Caco-2 (cell line): ENCODE data around the gene NPAS3. TPM values are rescaled to one million over a fixed set of nuclear protein-coding genes. Genes with fewer than 3 reads are reported as not detected.

Experiments
- BruUV-seq: library from RNA; stranded (reverse); fragments of 400-500 nt; replicated peaks from 2 replicates; lab custom pipeline; 2021; lab: Mats Ljungman, UMichigan
- CTCF ChIA-PET: fragments of 300-600 bp; sonication (Branson Sonifier 250); formaldehyde crosslinking; loops from one replicate; lab custom pipeline; 2022; ENCODE audit warnings: antibody characterized with exemption; lab: Charles Lee
- POLR2A ChIA-PET: fragments of 300-600 bp; sonication (Branson Sonifier 250); formaldehyde crosslinking; loops from one replicate; lab custom pipeline; 2022; ENCODE audit warnings: antibody characterized with exemption; lab: Charles Lee
- DNase-seq, 2 experiments: peaks; one replicate each; pipeline versions ENCODE4 v3.0.0 to v3.0.0-alpha.2; 2020 to 2022
- H3K27me3 ChIP-seq: replicated peaks from 2 replicates; pipeline ENCODE4 v1.6.0; 2011; ENCODE audit warnings: low read length; ENCODE audit not compliant: control insufficient read depth, insufficient read depth
- H3K36me3 ChIP-seq: 2 replicates; pipeline ENCODE4 v1.5.1; 2011; ENCODE audit warnings: low read length; ENCODE audit not compliant: control insufficient read depth, insufficient read depth
- H3K4me1 ChIP-seq: fragments of 250-450 bp; sonication (Bioruptor Pico); 2 replicates; pipeline ENCODE4 v1.5.1; 2020; ENCODE audit warnings: mild to moderate bottlenecking
- H3K4me3 ChIP-seq: 2 replicates; pipeline ENCODE4 v1.5.1; 2011; ENCODE audit warnings: low read depth, mild to moderate bottlenecking, control low read depth, low read length
- H3K9me3 ChIP-seq: fragments of 250-450 bp; sonication (Bioruptor Pico); 2 replicates; pipeline ENCODE4 v1.5.1; 2020; ENCODE audit warnings: mild to moderate bottlenecking, moderate library complexity
- H3K27ac Mint-ChIP-seq: one replicate; pipeline ENCODE4 v1.8.0; 2022; ENCODE audit warnings: mixed read lengths; ENCODE audit not compliant: unreplicated experiment
- H3K27me3 Mint-ChIP-seq: one replicate; pipeline ENCODE4 v1.8.0; 2022; ENCODE audit warnings: mixed read lengths; ENCODE audit not compliant: insufficient read depth, unreplicated experiment
- H3K36me3 Mint-ChIP-seq: one replicate; pipeline ENCODE4 v1.8.0; 2022; ENCODE audit warnings: mild to moderate bottlenecking, mixed read lengths; ENCODE audit not compliant: insufficient read depth, unreplicated experiment
- H3K4me1 Mint-ChIP-seq: one replicate; pipeline ENCODE4 v1.8.0; 2022; ENCODE audit warnings: low read depth, mixed read lengths; ENCODE audit not compliant: unreplicated experiment
- H3K4me3 Mint-ChIP-seq: one replicate; pipeline ENCODE4 v1.8.0; 2022; ENCODE audit warnings: mild to moderate bottlenecking, moderate library complexity, mixed read lengths; ENCODE audit not compliant: unreplicated experiment
- H3K9me3 Mint-ChIP-seq: one replicate; pipeline ENCODE4 v1.8.0; 2022; ENCODE audit warnings: mixed read lengths; ENCODE audit not compliant: unreplicated experiment
- intact Hi-C: fragments of 100-400 bp; cut with micrococcal nuclease; formaldehyde crosslinking; loops from one replicate; pipeline ENCODE4 v1.10.0; 2022; ENCODE audit not compliant: unreplicated experiment
- total RNA-seq: library from RNA; stranded (reverse); gene quantifications from 2 replicates; pipeline ENCODE4 v1.2.3, GENCODE V29; 2022
- TF ChIP-seq, protein P1 (sequence below), 2 experiments: fragments of 200-600 bp in 1 of 2; IDR thresholded peaks; 1 replicate in 1 of 2; 2 replicates in 1 of 2; pipeline versions ENCODE4 v1.5.1 to v1.8.0; 2011 to 2022; ENCODE audit warnings: antibody characterized with exemption in 1 of 2, control low read depth in 1 of 2, inconsistent platforms in 1 of 2, low read depth in 1 of 2, low read length in 1 of 2, mild to moderate bottlenecking in 1 of 2, moderate library complexity in 1 of 2; ENCODE audit not compliant: insufficient read depth in 1 of 2, severe bottlenecking in 1 of 2, unreplicated experiment in 1 of 2

Gene NPAS3
- total RNA-seq, 1 experiment from 2014 or later = not detected

DNA sequence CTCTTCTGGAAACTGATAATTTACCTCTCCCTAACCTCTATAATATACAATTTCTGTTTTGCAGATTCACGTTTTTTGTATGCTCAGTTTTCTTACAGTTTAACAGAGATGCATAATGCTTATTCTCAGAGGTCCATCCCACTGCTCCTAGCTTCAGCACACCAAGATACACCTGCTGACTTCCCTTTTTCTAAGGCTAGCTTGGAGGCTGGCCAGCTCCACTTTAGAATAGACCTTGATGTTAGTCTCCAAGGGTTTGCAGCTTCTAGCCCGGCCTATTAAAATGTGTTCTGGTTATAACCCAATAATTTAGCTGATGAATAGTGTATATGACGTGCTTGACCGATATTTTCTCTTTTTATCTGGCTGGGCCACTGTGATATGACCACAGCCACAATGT, 751.0 kb downstream of the NPAS3 start:
- TF ChIP-seq, protein P1, sequence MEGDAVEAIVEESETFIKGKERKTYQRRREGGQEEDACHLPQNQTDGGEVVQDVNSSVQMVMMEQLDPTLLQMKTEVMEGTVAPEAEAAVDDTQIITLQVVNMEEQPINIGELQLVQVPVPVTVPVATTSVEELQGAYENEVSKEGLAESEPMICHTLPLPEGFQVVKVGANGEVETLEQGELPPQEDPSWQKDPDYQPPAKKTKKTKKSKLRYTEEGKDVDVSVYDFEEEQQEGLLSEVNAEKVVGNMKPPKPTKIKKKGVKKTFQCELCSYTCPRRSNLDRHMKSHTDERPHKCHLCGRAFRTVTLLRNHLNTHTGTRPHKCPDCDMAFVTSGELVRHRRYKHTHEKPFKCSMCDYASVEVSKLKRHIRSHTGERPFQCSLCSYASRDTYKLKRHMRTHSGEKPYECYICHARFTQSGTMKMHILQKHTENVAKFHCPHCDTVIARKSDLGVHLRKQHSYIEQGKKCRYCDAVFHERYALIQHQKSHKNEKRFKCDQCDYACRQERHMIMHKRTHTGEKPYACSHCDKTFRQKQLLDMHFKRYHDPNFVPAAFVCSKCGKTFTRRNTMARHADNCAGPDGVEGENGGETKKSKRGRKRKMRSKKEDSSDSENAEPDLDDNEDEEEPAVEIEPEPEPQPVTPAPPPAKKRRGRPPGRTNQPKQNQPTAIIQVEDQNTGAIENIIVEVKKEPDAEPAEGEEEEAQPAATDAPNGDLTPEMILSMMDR (IDR thresholded peaks at IDR 0.05; ENCODE audit: insufficient read depth in 1 of 2, low read depth in 1 of 2, low read length in 1 of 2, severe bottlenecking in 1 of 2, unreplicated experiment in 1 of 2) = no peak
- Histone ChIP-seq H3K9me3 (no peaks in the 10 kb centered on the region), H3K27me3 (no peaks in the 10 kb centered on the region), H3K36me3 (no peaks in the 10 kb centered on the region), H3K4me1 (no peaks in the 10 kb centered on the region), H3K4me3 (no peak overlapping the region)
- no peak overlapping the region for H3K27ac Mint-ChIP-seq
- no peaks in the 10 kb centered on the region for H3K9me3 Mint-ChIP-seq
- no peaks in the 10 kb centered on the region for H3K4me1 Mint-ChIP-seq
- CTCF ChIA-PET = no interaction called here
- no peaks in the 10 kb centered on the region for H3K36me3 Mint-ChIP-seq
- POLR2A ChIA-PET = no interaction called here
- DNase-seq = no peak
- no TSS peak for BruUV-seq
- intact Hi-C loops = no loop called here
- peaks cover 10% of the 10 kb centered on the region for H3K27me3 Mint-ChIP-seq
- H3K4me3 Mint-ChIP-seq = no peak overlapping the region

DNA sequence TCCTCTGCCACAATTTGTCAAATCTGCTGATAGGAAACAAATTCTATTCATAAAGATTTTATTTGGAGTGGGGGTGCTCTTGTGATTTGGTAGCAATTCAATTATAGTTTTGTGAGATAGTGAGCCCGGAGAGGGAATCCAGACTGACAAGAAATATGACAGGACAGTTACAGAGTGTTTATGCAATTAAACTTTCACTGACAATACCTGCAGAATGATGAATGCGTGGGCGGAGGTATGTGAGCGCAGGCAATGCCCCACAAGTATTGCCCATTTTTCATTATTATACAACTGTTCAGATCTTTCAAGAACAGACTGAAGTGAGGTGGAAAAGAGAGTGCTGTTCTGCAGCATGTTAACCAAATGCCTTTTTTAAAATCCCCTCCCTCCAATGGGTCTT, 753.2 kb downstream of the NPAS3 start:
- Mint-ChIP-seq H3K4me3 (no peak overlapping the region), H3K36me3 (no peaks in the 10 kb centered on the region), H3K27me3 (peaks cover 8% of the 10 kb centered on the region), H3K4me1 (no peaks in the 10 kb centered on the region), H3K9me3 (no peaks in the 10 kb centered on the region), H3K27ac (no peak overlapping the region)
- no peaks in the 10 kb centered on the region for H3K27me3 ChIP-seq
- H3K36me3 ChIP-seq = no peaks in the 10 kb centered on the region
- ChIA-PET CTCF (no interaction called here), POLR2A (no interaction called here)
- DNase-seq = no peak
- TF ChIP-seq, protein P1 (IDR thresholded peaks at IDR 0.05; ENCODE audit: insufficient read depth in 1 of 2, low read depth in 1 of 2, low read length in 1 of 2, severe bottlenecking in 1 of 2, unreplicated experiment in 1 of 2) = no peak
- BruUV-seq = no TSS peak
- intact Hi-C loops = no loop called here
- H3K4me1 ChIP-seq = no peaks in the 10 kb centered on the region
- H3K9me3 ChIP-seq = no peaks in the 10 kb centered on the region
- no peak overlapping the region for H3K4me3 ChIP-seq

DNA sequence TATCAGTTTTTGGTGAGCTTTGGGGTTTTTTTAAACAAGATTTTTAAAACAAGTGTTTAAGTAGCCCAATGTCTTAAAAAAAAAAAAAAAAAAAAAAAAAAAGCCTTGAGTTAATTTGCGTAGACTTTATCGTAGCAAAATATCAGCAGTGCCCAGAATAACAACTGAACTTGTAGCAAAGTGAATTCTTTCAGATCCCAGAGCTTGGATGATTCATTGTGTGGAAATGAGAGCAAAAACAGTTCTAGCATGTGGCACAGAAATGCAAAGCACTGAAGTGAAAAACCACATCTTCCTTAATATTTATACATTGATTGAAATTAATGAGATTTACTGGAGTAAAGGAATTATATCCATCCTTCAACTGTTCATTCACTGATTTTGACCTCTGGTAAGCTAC, 754.1 kb downstream of the NPAS3 start:
- H3K36me3 ChIP-seq = no peaks in the 10 kb centered on the region
- H3K4me1 ChIP-seq = no peaks in the 10 kb centered on the region
- Mint-ChIP-seq H3K27me3 (peaks cover 8% of the 10 kb centered on the region), H3K4me3 (no peak overlapping the region), H3K4me1 (no peaks in the 10 kb centered on the region), H3K9me3 (no peaks in the 10 kb centered on the region), H3K36me3 (no peaks in the 10 kb centered on the region), H3K27ac (no peak overlapping the region)
- TF ChIP-seq, protein P1 (IDR thresholded peaks at IDR 0.05; ENCODE audit: insufficient read depth in 1 of 2, low read depth in 1 of 2, low read length in 1 of 2, severe bottlenecking in 1 of 2, unreplicated experiment in 1 of 2) = no peak
- no peaks in the 10 kb centered on the region for H3K9me3 ChIP-seq
- intact Hi-C loops = no loop called here
- ChIA-PET CTCF (no interaction called here), POLR2A (no interaction called here)
- DNase-seq = no peak
- no peaks in the 10 kb centered on the region for H3K27me3 ChIP-seq
- BruUV-seq = no TSS peak
- no peak overlapping the region for H3K4me3 ChIP-seq
